Right lung (tissue), 10 donors: ENCODE data around the gene VTN. TPM values are rescaled to one million over a fixed set of nuclear protein-coding genes. Genes with fewer than 3 reads are reported as not detected.

Experiments
- DNase-seq, 2 donors: peaks; one replicate each; pipeline ENCODE4 v3.0.0-alpha.2; 2013
- long read RNA-seq, 8 donors: transcript quantifications; one replicate each; lab custom pipeline, GENCODE V29; 2026
- polyA plus RNA-seq, 5 donors: library from polyadenylated mRNA; unstranded; fragments of 120-200 nt; gene quantifications; one replicate each; pipeline versions ENCODE4 v1.2.1 to v1.2.3, GENCODE V29; 2013; ENCODE audit warnings: inconsistent platforms in 1 of 5, low replicate concordance in 1 of 5; ENCODE audit not compliant: insufficient read length in 5 of 5, insufficient read depth in 1 of 5

The VTN gene, protein sequence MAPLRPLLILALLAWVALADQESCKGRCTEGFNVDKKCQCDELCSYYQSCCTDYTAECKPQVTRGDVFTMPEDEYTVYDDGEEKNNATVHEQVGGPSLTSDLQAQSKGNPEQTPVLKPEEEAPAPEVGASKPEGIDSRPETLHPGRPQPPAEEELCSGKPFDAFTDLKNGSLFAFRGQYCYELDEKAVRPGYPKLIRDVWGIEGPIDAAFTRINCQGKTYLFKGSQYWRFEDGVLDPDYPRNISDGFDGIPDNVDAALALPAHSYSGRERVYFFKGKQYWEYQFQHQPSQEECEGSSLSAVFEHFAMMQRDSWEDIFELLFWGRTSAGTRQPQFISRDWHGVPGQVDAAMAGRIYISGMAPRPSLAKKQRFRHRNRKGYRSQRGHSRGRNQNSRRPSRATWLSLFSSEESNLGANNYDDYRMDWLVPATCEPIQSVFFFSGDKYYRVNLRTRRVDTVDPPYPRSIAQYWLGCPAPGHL
- 10 to 100 TPM in 1 of 5 donors, under 1 TPM in 4; 0.35 to 11.6 (median 0.51) TPM for polyA plus RNA-seq
- long read RNA-seq, donor 1 = 0 reads
- long read RNA-seq, donor 2 = 0 reads
- long read RNA-seq, donor 3 = 0 reads
- long read RNA-seq, donor 4 = 0 reads
- long read RNA-seq, donor 5, transcript VTN-201 (8 exons, 2,149 nt) = major isoform, 6 of 11 reads
- long read RNA-seq, donor 5, partial matches to known transcripts = 5 of 11 reads
- long read RNA-seq, donor 5, other reads (novel, unspliced or antisense) = 0 of 11 reads
- long read RNA-seq, donor 6, partial matches to known transcripts = 0 of 1 reads
- long read RNA-seq, donor 6, other reads (novel, unspliced or antisense) = 0 of 1 reads
- long read RNA-seq, donor 7 = 0 reads
- long read RNA-seq, donor 8 = 0 reads

DNA sequence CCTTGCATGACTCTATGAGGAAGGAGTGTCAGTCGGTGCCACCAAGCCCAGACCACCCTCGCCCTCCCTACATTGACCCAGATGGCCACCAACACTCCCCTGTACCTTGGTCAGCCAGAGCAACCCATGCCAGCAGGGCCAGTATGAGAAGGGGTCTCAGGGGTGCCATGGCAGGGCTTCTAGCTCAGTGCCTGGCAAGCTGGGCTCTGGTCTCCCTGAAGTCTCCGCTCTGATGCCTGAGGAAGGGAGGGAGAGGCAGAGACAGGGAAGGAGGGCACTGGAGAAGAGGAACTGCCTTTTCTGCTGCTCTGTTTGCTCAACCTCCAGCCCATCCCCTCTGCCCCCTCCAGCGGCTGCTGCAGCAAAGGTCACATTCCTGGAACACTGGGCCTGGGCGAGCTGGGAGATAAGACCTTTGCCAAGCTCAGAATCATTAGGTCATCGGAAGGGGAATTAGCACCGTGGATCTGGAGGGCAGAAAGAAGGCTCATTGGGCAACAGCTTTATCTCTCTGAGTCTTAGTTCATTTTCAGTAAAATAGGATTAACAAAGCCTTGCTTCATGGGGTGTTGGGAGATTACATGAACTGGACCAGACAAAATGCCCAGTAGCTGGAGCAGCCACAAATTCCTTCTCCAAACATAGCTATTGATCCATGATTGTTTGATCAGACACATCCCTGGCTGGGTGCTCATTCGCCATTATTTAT is at the start of gene VTN:
Gene VTN, minus strand, starts transcription at position 273 of the 709 bp plus-strand sequence. Its CDS starts 104 bp downstream, at position 169.
- no peak for DNase-seq

DNA sequence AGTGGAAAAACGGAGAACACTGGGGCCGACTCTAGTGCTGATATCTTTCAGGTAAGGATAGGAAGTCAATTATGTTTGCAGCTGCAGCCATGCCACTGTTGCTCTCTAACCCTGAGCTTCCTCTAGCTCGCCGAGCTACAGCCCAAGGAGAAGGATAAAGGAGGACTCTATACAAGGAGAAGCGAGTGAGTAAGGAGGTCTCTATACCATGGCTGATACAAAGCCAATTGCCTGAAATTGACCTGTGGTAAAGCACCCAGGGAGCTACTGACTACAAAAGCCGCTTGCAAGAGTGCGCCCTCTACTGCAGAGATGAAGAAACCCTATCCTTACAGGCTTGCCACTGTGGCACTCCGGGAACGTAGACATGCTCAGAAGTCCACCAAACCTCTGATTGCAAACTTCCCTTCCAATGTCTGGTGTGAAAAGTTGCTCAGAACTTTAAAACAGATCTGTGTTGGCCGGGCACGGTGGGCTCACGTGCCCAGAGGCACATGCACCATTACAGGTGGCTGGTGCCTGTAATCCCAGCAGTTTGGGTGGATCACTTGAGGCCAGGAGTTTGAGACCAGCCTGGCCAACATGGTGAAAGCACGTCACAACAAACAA is 46.7 kb upstream of the VTN start:
- no peak for DNase-seq

DNA sequence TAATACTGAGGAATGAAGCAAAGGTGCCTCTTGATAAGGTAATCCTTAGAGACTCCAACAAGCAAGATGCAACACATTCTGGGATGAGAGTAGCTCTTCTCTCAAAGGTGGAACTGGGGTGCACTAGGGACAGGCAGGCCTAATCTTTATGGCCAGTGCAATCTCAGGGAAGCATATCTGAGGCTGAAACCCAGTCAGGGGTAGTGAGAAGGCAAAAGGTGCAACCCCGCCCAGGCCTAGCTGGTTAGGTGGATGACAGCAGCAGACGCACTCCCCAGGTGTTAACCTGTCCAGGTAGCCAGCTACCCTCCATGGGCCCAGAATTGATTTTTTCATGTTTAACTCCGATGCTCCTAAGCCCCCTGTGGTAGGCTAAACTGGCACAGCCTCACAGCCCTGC is 45.8 kb upstream of the VTN start:
- DNase-seq = no peak

DNA sequence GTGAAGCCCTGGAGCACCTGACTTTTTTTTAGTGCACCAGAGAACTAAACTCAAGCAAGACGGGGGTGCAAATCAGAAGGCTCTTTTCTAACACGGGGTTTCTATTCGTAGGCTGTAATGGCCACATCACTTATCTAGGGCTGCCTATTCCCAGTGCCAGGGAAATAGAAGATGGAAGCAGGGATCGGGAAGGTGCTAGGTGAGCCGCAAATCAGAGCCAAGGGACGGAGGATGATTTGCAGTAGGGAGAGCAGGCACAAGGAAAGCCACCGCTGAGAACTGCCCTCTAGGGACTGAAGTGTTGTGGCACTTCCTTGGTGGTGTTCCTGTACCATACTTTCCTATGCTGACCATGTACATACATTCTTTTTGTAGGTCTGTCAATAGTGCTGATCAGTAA is 43.7 kb upstream of the VTN start:
- DNase-seq = no peak

DNA sequence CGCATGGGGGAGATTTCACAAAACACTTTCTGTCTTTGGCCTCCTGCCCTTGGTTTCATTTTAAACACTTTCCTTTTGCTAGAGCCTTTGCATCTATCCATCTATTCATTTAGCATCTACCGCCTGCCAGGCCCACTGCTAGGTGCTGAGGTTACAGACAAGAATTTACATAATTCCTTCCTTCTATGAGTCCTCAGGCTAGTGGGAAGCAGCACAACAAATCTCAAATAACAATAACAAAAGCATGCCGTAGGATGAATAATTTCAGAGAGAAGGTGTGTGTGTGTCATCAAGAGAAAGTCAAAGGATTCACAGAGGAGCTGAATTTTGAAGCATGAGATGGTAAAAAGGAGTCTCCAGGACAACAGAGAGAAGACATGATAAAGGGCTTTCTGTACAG is 42.0 kb upstream of the VTN start:
- no peak for DNase-seq

DNA sequence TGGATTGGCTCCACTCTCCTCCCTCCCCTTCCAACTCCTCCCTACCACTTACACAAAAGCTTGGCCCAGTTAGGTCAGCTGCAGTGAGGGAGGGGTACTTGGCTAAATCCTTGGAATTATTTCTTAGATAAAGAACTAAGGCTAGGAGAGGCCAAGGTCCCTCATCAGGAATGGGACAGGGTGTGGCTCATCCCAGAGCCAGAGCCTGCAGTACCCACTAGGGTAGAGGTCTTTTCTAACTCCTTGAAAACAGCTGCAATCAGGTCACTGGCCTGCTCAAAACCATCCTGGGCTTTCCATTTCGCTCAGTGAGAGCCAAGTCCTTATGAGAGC is 37.8 kb upstream of the VTN start:
- DNase-seq = no peak

DNA sequence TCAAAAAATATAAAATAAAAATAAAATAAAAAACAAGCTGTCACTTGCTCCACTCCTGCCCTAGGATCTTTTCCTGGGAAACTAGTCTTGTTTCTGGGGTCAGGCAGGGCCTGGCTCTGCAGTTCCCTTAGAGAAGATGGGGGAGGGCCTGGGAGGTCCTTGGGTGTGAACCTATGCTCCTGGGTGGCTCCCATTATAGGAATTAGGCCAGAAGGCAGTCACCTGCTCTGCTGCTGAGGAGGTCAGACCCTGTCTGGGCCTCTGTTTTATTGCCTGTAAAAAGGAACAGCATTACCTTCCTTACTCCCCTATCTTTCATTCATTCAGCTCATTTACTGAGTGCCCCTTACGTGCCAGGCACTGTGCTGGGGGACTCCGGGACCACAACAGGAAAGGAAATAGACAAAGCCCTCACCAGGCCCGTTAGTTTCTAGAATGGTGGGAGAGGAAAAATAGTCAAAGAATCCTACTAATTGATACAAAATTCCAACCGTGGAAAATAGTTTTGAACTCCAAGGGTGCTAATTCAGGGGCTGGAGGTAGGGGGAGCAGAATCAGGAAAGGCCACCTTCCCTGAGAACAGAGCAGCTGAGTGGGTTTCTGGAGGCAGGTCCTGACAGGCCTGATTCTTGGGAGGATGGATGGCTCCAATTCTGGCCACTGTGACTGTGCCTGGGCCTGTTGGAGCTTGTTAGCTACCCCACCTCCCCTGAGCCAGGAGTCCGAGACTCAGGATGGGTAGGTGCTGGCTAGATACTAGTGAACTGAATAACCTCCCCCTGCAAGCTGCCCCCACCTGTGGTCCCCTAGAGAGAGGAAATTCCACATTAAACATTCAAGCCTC is 37.2 kb upstream of the VTN start:
- no peak for DNase-seq

DNA sequence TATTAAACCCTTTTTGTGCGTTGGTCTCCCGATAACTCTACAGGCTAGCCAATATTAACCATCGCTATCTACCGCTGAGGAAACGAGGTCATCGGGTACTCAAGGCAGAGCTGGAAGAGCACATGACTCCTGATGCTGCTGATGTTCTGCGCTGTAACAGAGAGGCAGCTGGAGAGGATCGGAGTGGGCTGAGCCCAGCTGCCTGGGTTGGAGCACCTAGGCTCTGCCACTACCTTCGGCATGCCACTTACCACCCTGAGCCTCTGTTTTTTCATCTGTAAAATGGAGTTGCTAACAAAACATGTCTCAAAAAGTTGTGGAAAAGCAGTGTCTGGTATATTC is 36.3 kb upstream of the VTN start:
- no peak for DNase-seq

DNA sequence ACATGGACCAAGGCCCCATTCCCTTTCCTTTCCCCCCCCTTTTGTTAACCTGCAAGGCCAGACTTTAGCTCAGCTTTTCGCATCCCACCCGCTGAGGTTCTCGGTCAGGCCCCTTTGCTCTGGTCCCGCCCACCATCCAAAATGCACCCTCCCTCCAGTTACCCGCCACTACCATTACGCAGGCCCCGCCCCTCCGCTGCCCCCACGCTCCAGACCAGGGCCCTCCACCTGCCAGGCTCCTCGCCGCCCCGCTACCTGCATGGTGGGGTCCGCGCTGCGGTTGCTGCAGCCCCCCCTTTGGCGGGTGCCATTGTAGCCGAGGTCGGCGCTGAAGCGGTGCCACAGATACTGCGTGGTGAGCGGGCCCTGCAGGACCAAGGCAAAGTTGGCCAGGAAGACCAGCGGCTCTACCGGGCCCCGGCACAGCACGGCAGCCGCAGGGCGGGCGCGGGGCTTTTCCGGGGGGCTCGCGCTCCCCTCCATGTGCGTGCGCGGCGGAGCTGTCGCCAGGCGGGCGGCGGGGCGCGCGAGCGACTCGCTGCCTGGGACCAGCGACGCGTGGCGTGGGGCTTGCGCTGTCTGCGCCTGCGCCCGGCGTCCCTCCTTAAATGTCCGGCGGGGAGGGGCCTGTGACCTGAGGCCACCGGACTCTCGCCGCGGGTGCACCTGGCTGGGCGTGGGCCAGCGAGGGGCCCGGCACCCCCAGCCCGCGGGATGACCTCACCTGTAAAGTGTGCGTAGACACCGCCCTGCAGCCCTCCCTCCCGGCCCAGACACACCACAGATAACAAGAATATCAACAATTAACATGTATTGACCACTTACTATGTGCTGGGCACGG is 35.7 kb upstream of the VTN start, which contains the start of gene SLC46A1:
Gene SLC46A1, minus strand, starts transcription at position 581 of the 841 bp plus-strand sequence. Its CDS starts 98 bp downstream, at position 483.
- DNase-seq = peak in 1 of 2 donors; percentile 41

DNA sequence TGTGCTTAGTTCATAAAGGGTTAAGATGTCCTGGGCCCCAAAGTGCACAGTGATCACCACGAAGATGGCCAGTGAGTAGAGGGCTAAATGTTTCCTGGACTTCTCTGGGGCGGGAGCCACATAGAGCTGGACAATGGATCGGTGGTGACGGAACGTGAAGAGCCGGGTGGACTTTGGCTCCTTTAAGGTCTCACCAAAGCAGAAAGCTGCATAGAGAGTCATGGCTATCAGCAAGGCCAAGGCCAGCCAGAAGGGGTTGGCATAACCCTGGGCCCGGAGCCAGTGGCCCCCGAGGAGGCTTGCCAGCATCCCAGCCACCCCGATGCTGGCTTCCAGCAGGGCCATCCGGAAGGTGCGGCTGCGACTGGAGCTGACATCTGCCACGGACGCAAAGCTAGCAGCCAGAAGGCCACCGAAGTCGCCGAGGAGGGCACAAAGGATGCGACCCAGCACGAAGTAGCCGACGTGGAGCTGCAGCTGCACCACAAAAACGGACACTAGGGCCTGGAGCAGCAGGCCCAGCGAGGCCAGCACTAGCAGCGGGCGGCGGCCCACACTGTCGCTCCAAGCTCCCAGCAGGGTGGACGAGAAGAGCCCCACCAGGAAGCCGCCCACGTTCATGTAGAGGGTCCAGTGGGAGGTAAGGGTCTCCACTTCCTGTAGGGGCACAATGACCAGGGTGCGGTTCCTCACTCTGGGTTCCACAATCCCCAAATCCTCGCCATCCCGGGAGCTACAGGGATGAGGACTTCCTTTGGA is 34.9 kb upstream of the VTN start:
- DNase-seq = no peak

DNA sequence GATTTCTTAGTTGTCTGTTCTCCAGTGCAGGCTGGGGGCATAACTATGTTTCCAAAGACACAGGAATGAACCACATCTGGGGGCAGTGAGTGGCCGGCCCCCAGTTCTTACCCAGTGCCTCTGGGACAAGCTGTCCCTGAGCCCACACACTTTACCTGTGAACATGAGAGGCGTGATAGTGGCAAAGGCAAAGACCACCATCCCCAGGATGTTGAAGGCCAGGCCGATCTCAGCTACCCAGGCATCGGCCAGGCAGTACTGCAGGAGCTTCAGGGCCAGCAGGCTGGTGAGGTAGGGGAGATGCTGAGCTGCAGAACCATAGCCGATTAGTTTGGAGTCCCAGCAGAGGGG is 34.3 kb upstream of the VTN start:
- no peak for DNase-seq

DNA sequence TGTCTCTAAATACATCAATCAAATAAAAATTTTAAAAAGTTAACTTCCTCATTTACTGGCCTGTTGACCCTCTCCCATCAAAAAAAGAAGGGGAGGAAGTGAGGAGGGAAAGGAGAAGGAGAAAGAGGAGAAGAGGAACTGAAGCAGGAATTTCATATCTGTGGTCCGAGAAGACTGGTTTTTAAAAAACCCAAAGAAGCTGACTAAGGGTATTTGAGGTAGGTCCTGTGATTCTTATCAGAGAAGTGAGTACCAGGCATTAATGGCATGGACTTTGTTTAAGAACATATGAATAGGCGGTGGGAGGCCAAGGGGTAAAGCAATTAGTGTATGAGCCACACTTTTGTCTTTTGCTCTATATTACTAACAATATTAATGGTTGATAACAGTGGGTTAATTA is 33.9 kb upstream of the VTN start:
- DNase-seq = no peak

DNA sequence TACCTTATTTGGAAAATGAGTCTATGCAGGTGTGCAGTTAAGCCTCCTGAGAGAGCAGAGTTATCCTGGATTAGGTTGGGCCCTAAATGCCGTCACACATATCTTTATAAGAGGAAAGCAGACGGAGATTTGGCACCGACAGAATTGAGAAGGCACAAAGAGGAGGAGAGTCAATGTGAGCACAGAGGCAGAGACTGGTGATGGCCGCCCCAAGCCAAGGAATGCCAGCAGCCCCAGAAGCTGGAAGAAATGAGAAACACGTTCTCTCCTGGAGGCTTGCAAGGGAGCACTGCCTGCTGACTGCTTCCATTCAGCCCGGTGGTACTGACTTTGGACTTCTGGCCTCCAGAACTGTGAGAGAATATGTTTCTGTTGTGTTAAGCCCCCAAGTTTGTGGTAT is 32.7 kb upstream of the VTN start:
- DNase-seq = no peak

DNA sequence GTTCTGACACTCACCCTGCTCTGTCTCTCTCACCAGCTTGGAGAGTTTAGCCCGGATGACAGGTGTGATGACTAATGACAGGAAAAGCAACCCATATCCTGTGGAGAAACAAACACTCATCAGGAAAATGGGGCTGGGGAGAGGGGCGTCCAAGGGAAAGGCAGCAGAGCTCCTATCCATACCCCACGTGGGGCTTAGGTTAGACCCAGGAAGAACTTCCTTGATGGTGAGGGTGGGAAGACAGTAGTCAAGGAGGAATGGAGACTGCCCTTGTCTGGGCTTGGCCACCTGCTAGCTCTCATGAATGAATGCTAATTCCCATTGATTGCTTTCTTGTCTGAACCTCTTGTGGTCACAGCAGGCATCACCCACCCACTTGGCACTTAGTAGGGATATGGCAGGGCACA is 32.1 kb upstream of the VTN start:
- DNase-seq = no peak

DNA sequence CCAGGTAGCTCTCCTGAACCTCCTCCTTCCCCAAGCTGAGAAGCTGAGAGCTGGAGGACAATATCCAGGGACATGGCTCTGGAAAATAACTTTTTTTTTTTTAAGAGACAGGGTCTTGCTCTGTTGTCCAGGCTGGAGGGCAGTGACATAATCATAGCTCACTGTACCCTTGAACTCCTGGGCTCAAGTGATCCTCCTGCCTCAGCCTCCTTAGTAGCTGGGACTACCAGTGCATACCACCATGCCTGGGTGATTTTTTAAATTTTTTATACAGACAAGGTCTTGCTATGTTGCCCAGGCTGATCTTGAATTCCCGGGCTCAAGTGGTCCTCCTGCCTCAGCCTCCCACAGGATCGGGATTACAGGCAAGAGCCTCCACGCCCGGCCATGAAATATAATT is 29.7 kb upstream of the VTN start:
- DNase-seq = no peak

DNA sequence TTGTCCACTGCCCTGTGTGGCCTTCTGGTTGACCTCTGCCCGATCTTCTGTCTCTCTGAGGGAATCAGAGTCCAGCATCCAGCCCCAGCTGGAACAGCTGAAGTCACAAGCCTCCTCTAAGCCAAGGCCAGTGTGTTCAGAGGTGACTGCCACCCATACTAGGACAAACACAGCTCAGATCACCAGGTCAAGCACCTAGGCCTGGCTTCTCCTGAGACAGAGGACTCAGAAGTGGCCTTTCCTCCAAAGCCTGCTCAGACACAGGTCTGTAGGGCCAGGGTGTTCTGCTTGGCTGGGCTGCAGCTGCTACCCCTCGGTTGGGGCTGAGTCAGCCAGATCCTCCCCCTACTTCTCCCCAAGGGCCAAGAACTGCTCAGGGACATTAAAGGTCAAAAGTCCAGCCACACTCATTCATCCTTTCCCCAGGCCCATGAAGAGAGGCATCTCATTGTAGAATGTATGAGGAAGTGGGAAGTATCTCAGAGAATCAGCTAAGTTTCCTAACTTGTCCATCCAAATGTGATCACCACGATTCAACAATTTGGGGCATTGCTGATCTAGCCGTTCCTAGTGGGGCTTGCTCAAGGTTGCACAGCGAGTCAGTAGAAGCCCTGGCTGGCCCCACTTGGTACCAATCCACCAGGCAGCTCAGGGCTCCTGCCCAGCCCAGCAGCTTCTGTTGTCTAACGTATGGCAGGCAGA is 28.3 kb upstream of the VTN start:
- DNase-seq = no peak

DNA sequence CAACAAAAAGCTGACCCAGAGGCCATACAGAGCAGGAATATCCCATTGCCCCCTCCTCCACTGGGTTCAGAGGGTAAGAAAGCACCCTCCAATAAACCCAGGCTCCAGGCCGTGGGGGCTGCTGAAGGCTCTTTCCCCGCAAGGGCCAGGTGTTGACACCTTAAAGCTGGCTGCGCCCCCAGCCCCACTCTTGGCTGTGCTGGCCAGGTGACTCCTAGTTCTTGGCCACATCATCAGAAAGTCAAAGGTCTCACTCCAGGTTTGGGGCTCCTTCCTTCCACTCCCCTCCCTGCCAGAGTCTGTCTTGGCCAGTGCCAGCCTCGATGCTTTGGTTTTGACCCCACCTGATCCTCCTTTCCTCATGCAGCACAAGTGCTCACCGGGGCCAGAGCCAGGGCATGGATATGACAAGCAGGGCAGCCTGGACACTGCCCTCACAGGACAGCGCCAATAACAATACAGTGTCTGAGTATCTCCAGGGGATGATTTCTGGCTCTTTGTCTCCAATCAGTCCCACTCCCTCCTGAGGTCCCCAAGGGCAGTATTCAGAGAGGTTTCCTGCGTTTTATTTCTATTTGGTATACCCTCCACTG is 27.7 kb upstream of the VTN start:
- no peak for DNase-seq

DNA sequence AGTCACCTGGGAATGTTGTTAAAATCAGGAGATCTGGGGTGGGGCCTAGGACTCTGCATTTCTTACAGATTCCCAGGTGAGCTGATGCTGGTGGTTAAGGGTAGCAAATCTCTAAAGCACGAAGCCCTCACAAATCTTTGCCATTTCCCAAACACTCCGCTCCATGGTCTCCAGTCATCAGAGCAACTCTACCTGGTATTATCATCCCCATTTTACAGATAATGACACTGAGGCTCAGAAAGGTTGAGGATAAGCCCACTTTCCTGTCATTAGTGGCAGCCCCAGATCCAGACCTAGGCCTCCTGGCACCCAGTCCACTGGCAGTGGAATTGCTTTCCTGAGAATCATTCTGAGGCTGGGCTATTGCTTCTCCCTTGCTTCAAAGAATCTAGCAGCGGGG is 27.2 kb upstream of the VTN start:
- DNase-seq = no peak
